IPS-18a (cell line): ENCODE results near the gene SCAPER.
"Not testable (repeated sequence)": the region's sequence is repeated elsewhere in the genome, so short reads cannot be mapped to it uniquely, and the experiment has no call there.

Experiments
- H3K27ac ChIP-seq: one replicate; pipeline ENCODE4 v1.5.1; 2013; ENCODE audit warnings: low read length
- H3K27me3 ChIP-seq: one replicate; pipeline ENCODE4 v1.6.1; 2013; ENCODE audit warnings: mild to moderate bottlenecking, low read length; ENCODE audit not compliant: control insufficient read depth, insufficient read depth
- H3K36me3 ChIP-seq: one replicate; pipeline ENCODE4 v1.6.1; 2013; ENCODE audit warnings: low read depth, low read length; ENCODE audit not compliant: control insufficient read depth
- H3K4me1 ChIP-seq: one replicate; pipeline ENCODE4 v1.6.1; 2013; ENCODE audit warnings: low read depth, low read length; ENCODE audit not compliant: control insufficient read depth
- H3K4me3 ChIP-seq: one replicate; pipeline ENCODE4 v1.5.1; 2013; ENCODE audit warnings: low read length
- H3K9ac ChIP-seq: one replicate; pipeline ENCODE4 v1.6.1; 2013; ENCODE audit warnings: mild to moderate bottlenecking, low read length, moderate library complexity
- H3K9me3 ChIP-seq: one replicate; pipeline ENCODE4 v1.6.1; 2013; ENCODE audit warnings: low read depth, low read length; ENCODE audit not compliant: control insufficient read depth

Gene SCAPER

GRCh38 chr15:76555247-76555646 is 349.9 kb downstream of the SCAPER start:
- H3K9me3 ChIP-seq, result no peaks in the 10 kb centered on the region
- H3K9ac ChIP-seq, result no peak overlapping the region
- H3K4me3 ChIP-seq, result no peak overlapping the region
- no peaks in the 10 kb centered on the region for H3K27me3 ChIP-seq
- H3K36me3 ChIP-seq, result no peaks in the 10 kb centered on the region
- no peak overlapping the region for H3K27ac ChIP-seq
- H3K4me1 ChIP-seq, result no peaks in the 10 kb centered on the region

- no peak overlapping the region for H3K9ac ChIP-seq
- H3K4me1 ChIP-seq, result no peaks in the 10 kb centered on the region
- no peaks in the 10 kb centered on the region for H3K9me3 ChIP-seq
- no peak overlapping the region for H3K4me3 ChIP-seq
- no peaks in the 10 kb centered on the region for H3K27me3 ChIP-seq
- no peak overlapping the region for H3K27ac ChIP-seq
- H3K36me3 ChIP-seq, result no peaks in the 10 kb centered on the region
Measured at GRCh38 chr15:76553564-76553963, 351.6 kb downstream of the SCAPER start.

GRCh38 chr15:76553102-76553501 is 352.0 kb downstream of the SCAPER start:
- Histone ChIP-seq H3K9ac (no peak overlapping the region), H3K27ac (no peak overlapping the region), H3K36me3 (no peaks in the 10 kb centered on the region), H3K4me1 (no peaks in the 10 kb centered on the region), H3K4me3 (no peak overlapping the region), H3K9me3 (no peaks in the 10 kb centered on the region), H3K27me3 (no peaks in the 10 kb centered on the region)

DNA sequence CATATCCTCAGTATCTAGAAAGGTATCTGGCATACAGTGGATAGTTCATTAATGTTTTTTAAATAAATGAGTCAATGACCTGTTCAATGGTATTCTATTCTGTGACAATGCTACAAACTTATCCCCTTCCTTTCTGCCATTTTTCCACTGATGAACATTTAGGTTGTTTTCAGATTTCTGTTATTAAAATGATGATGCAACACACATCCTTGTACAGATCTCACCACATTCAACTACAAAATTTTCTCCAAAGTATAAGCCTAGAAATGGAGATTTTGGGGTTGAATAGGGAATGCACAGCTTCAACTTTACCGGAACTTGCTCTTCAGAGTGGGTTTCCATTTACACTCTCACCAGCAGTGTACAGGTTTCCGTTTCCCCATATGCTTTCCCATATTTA is 358.3 kb downstream of the SCAPER start:
- Histone ChIP-seq H3K27me3 (no peaks in the 10 kb centered on the region), H3K27ac (no peak overlapping the region), H3K4me1 (no peaks in the 10 kb centered on the region), H3K4me3 (no peak overlapping the region), H3K9me3 (no peaks in the 10 kb centered on the region), H3K9ac (no peak overlapping the region), H3K36me3 (no peaks in the 10 kb centered on the region)

DNA sequence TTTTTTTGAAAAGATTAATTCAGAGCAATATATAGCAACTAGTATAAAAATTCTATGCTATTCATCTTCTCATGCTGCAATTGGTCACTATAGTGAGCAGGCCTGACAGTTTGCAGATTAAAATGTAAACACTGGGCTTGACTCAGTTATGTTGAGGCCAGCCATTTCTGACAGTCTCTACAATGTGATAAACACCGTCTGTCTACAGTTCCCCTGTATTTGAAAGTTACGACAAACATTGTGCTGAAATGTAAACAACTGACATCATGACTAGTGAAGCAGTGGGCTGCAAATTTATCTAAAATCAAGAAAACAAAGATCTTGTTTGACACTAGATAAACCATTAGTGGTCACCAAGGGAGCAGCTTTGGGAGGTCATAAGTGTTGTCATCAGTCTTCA is 371.1 kb downstream of the SCAPER start:
- Histone ChIP-seq H3K4me3 (no peak overlapping the region), H3K27me3 (no peaks in the 10 kb centered on the region), H3K4me1 (no peaks in the 10 kb centered on the region), H3K27ac (no peak overlapping the region), H3K9me3 (no peaks in the 10 kb centered on the region), H3K9ac (no peak overlapping the region), H3K36me3 (no peaks in the 10 kb centered on the region)

- Histone ChIP-seq H3K4me3 (no peak overlapping the region), H3K4me1 (no peaks in the 10 kb centered on the region), H3K27me3 (no peaks in the 10 kb centered on the region), H3K9me3 (no peaks in the 10 kb centered on the region), H3K27ac (no peak overlapping the region), H3K9ac (no peak overlapping the region), H3K36me3 (no peaks in the 10 kb centered on the region)
Measured at GRCh38 chr15:76533060-76533820, 371.9 kb downstream of the SCAPER start.

DNA sequence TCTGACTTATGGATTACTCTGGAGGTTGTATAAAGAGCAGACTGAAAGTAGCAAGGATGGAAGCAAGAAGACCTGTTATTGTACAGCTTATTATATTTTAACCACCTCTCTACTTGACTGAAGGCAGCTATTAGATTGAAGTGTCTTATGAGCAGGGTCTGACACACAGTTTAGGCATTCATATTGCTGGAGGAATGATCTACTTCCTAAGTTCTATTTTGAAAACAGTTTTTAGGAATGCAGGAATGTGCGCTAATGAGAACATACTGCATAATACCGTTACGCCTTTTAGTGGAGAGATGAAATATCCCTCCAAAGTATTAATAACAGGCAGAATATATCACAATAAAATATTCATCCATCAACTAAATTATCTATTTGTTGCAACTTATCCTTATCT is 375.2 kb downstream of the SCAPER start:
- no peaks in the 10 kb centered on the region for H3K4me1 ChIP-seq
- H3K27ac ChIP-seq, result no peak overlapping the region
- H3K36me3 ChIP-seq, result no peaks in the 10 kb centered on the region
- H3K9ac ChIP-seq, result no peak overlapping the region
- no peaks in the 10 kb centered on the region for H3K9me3 ChIP-seq
- H3K27me3 ChIP-seq, result no peaks in the 10 kb centered on the region
- no peak overlapping the region for H3K4me3 ChIP-seq

DNA sequence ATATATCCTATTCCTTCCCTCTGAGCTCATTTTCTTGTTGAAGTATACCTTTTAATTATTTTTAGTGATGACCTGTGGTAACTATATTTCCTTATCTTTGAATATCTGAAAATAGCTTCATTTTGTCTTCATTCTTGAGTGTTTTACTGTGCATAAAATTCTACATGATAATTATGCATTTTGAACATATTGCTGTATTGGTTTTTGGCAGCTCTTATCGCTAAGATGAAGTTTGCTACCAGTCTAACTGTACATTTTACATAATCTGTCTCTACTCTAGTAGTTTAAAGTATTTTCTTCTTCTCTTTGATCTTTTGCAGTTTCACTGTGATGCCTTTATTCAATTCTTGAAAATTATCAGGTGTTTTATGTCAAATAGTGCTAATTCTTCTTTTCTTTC is 379.0 kb downstream of the SCAPER start:
- H3K27me3 ChIP-seq, result no peaks in the 10 kb centered on the region
- H3K4me3 ChIP-seq, result no peak overlapping the region
- no peaks in the 10 kb centered on the region for H3K9me3 ChIP-seq
- H3K4me1 ChIP-seq, result no peaks in the 10 kb centered on the region
- no peak overlapping the region for H3K9ac ChIP-seq
- no peaks in the 10 kb centered on the region for H3K36me3 ChIP-seq
- no peak overlapping the region for H3K27ac ChIP-seq

- no peak overlapping the region for H3K9ac ChIP-seq
- no peaks in the 10 kb centered on the region for H3K36me3 ChIP-seq
- H3K27ac ChIP-seq, result no peak overlapping the region
- no peaks in the 10 kb centered on the region for H3K27me3 ChIP-seq
- H3K4me3 ChIP-seq, result no peak overlapping the region
- peaks cover 5% of the 10 kb centered on the region for H3K4me1 ChIP-seq
- no peaks in the 10 kb centered on the region for H3K9me3 ChIP-seq
Measured at GRCh38 chr15:76517910-76518309, 387.2 kb downstream of the SCAPER start.

- Histone ChIP-seq H3K27me3 (no peaks in the 10 kb centered on the region), H3K4me3 (no peak overlapping the region), H3K9me3 (no peaks in the 10 kb centered on the region), H3K27ac (no peak overlapping the region), H3K9ac (no peak overlapping the region), H3K36me3 (no peaks in the 10 kb centered on the region), H3K4me1 (peaks cover 5% of the 10 kb centered on the region)
Measured at GRCh38 chr15:76514282-76514681, 390.9 kb downstream of the SCAPER start.

DNA sequence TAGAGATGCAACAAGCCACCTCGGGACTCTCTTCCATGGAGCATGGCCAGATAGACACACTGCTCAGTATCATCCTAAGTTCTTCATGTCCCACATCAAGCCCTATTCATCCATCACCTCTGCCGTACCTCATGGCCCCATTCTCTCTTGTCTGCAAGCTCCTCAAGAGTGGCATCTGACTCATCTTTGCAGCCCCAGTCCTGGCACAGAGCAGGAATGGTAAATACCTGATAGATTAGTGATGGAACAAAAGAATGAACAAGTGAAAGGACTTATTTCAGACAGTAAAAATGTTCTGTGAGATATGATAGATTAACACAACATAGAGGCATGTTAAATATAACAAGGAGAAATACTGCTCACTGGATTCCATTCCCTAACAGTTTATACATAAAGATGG is 392.2 kb downstream of the SCAPER start:
- H3K27me3 ChIP-seq, result no peaks in the 10 kb centered on the region
- no peaks in the 10 kb centered on the region for H3K9me3 ChIP-seq
- H3K4me1 ChIP-seq, result peaks cover 2% of the 10 kb centered on the region
- H3K9ac ChIP-seq, result no peak overlapping the region
- no peaks in the 10 kb centered on the region for H3K36me3 ChIP-seq
- no peak overlapping the region for H3K4me3 ChIP-seq
- no peak overlapping the region for H3K27ac ChIP-seq

DNA sequence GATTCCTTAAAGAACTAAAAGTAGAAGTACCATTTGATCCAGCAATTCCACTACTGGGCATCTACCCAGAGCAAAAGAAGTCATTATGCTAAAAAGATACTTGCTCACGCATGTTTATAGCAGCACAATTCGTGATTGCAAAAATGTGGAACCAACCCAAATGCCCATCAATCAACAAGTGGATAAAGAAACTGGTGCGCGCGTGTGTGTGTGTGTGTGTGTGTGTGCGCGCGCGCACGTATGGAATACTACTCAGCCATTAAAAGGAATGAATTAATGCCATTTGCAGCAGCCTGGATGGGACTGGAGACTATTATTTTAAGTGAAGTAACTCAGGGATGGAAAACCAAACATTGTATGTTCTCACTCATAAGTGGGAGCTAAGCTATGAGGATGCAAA is 394.5 kb downstream of the SCAPER start:
- H3K9ac ChIP-seq, H3K9me3 ChIP-seq, H3K4me3 ChIP-seq, H3K36me3 ChIP-seq, H3K27me3 ChIP-seq, H3K27ac ChIP-seq, H3K4me1 ChIP-seq: not testable (repeated sequence)
